MM.1S (cell line): ENCODE measurements around the gene MYBPC3.

Experiments
- DNase-seq: peaks from one replicate; pipeline ENCODE4 v3.0.0-alpha.2; 2015
- H2AFZ ChIP-seq: fragments of 300-600 bp; sonication (generic); 2 replicates; pipeline ENCODE4 v1.6.0; 2016; ENCODE audit warnings: antibody characterized with exemption, low read length
- H3F3A ChIP-seq: fragments of 300-600 bp; sonication (generic); 2 replicates; pipeline ENCODE4 v1.6.1; 2016; ENCODE audit warnings: mild to moderate bottlenecking, antibody characterized with exemption, low read length, moderate library complexity, mixed read lengths; ENCODE audit not compliant: insufficient read depth
- H3K27ac ChIP-seq: fragments of 300-600 bp; sonication (generic); 2 replicates; pipeline ENCODE4 v1.5.1; 2016; ENCODE audit warnings: mild to moderate bottlenecking, low read length
- H3K27me3 ChIP-seq: fragments of 300-600 bp; sonication (generic); replicated peaks from 2 replicates; pipeline ENCODE4 v1.6.0; 2016; ENCODE audit warnings: low read length; ENCODE audit not compliant: insufficient read depth
- H3K36me3 ChIP-seq: fragments of 300-600 bp; sonication (generic); replicated peaks from 2 replicates; pipeline ENCODE4 v1.6.1; 2016; ENCODE audit warnings: mild to moderate bottlenecking, low read length, mixed read lengths; ENCODE audit not compliant: insufficient read depth
- H3K4me1 ChIP-seq: fragments of 300-600 bp; sonication (generic); 2 replicates; pipeline ENCODE4 v1.6.1; 2016; ENCODE audit warnings: low read length, mixed read lengths
- H3K4me2 ChIP-seq: fragments of 300-600 bp; sonication (generic); 2 replicates; pipeline ENCODE4 v1.6.0; 2016; ENCODE audit warnings: low read depth, low read length
- H3K4me3 ChIP-seq: fragments of 300-600 bp; sonication (generic); 2 replicates; pipeline ENCODE4 v1.5.1; 2016; ENCODE audit warnings: low read length, mixed read lengths
- H3K79me2 ChIP-seq: fragments of 300-600 bp; sonication (generic); 2 replicates; pipeline ENCODE4 v1.6.1; 2016; ENCODE audit warnings: mixed run types, low read length, mixed read lengths
- H3K9ac ChIP-seq: fragments of 300-600 bp; sonication (generic); 2 replicates; pipeline ENCODE4 v1.6.1; 2016; ENCODE audit warnings: low read length, mixed read lengths
- H3K9me2 ChIP-seq: fragments of 300-600 bp; sonication (generic); replicated peaks from 2 replicates; pipeline ENCODE4 v1.6.1; 2016; ENCODE audit warnings: mild to moderate bottlenecking, low read length, mixed read lengths; ENCODE audit not compliant: insufficient read depth
- H3K9me3 ChIP-seq: fragments of 300-600 bp; sonication (generic); replicated peaks from 2 replicates; pipeline ENCODE4 v1.6.1; 2016; ENCODE audit warnings: mild to moderate bottlenecking, low read length, mixed read lengths; ENCODE audit not compliant: insufficient read depth
- H4K20me1 ChIP-seq: fragments of 300-600 bp; sonication (generic); 2 replicates; pipeline ENCODE4 v1.6.1; 2016; ENCODE audit warnings: mild to moderate bottlenecking, low read length, moderate library complexity, mixed read lengths; ENCODE audit not compliant: insufficient read depth
- EZH2 ChIP-seq: fragments of 300-600 bp; sonication (generic); optimal IDR thresholded peaks from 2 replicates; pipeline ENCODE3; 2017; ENCODE audit warnings: low read depth, mild to moderate bottlenecking, antibody characterized with exemption, low read length, mixed read lengths
- EZH2phosphoT487 ChIP-seq: fragments of 300-600 bp; sonication (generic); IDR thresholded peaks from 2 replicates; pipeline ENCODE4 v1.6.1; 2018; ENCODE audit warnings: antibody characterized with exemption, low read length
- TF ChIP-seq, protein P1 (sequence below): fragments of 300-600 bp; sonication (generic); IDR thresholded peaks from 2 replicates; pipeline ENCODE4 v1.5.1; 2016; ENCODE audit warnings: antibody characterized with exemption, low read length, mixed read lengths

MYBPC3 gene

DNA sequence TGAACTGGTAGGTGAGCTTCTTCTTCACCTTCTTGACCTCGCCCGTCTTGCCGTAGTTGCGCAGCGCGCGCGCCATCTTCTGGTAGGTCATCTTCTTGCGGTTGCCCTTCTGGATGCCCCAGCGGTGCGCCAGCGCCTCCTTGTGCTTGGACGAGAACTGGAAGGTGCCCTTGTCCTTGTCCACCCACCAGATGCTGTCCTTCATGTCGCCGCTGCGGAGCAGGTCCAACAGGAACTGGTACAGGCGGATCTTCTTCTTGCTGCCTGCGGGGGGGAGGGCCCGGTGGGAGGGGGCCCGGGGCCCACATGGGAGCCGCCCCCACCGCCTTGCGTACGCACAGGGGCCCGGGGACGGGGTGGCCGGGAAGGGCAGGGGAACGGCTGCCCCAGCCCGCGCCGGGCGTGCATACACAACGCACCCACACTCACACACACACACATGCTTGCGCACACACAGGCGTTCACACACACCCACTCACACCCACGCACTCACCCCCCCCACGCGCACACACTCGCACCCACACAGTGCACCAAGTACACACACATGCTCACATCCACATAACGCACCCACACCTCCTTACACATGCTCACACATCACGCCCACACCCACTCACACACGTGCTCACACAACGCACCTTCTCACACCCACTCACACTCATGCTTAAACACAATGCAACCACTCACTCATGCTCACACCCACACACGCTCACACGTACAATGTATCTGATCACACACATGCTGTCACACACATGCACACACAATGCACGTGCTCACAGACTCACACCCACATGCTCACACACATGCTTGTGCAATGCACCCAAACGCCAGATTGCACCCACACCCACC, 3.0 kb upstream of the MYBPC3 start:
- Histone ChIP-seq H3K4me3 (no peak overlapping the region), H2AFZ (no peak overlapping the region), H4K20me1 (no peaks in the 10 kb centered on the region), H3K36me3 (no peaks in the 10 kb centered on the region), H3K4me2 (no peak overlapping the region), H3K27ac (no peak overlapping the region), H3K27me3 (no peaks in the 10 kb centered on the region), H3K9ac (no peak overlapping the region), H3K9me3 (no peaks in the 10 kb centered on the region), H3K9me2 (no peaks in the 10 kb centered on the region), H3K4me1 (no peaks in the 10 kb centered on the region), H3F3A (no peaks in the 10 kb centered on the region), H3K79me2 (no peaks in the 10 kb centered on the region)
- DNase-seq = no peak
- TF ChIP-seq EZH2 (no peak), EZH2phosphoT487 (no peak)
- TF ChIP-seq, protein P1, sequence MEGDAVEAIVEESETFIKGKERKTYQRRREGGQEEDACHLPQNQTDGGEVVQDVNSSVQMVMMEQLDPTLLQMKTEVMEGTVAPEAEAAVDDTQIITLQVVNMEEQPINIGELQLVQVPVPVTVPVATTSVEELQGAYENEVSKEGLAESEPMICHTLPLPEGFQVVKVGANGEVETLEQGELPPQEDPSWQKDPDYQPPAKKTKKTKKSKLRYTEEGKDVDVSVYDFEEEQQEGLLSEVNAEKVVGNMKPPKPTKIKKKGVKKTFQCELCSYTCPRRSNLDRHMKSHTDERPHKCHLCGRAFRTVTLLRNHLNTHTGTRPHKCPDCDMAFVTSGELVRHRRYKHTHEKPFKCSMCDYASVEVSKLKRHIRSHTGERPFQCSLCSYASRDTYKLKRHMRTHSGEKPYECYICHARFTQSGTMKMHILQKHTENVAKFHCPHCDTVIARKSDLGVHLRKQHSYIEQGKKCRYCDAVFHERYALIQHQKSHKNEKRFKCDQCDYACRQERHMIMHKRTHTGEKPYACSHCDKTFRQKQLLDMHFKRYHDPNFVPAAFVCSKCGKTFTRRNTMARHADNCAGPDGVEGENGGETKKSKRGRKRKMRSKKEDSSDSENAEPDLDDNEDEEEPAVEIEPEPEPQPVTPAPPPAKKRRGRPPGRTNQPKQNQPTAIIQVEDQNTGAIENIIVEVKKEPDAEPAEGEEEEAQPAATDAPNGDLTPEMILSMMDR = peak; percentile 12; the same call in 1 of the 2 replicates

DNA sequence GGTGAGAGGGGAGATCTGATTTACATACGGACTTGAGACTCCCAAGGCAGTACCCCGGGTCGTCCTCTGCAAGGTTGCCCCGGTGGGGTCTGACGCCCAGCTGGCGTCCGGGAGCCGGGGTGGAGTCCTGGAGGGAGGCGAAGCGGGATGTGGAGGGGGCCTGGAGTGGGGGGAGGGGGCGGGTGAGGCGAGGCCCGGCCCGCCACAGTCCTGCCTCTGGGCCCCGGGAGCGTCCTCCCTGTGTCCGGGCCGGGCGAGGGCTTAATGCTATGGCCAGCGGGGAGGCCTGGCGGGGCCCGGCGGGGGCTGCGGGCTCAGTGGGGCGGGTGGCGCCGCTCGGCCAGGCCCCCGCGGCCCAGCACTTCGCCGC, 2.4 kb upstream of the MYBPC3 start:
- H2AFZ ChIP-seq = no peak overlapping the region

DNA sequence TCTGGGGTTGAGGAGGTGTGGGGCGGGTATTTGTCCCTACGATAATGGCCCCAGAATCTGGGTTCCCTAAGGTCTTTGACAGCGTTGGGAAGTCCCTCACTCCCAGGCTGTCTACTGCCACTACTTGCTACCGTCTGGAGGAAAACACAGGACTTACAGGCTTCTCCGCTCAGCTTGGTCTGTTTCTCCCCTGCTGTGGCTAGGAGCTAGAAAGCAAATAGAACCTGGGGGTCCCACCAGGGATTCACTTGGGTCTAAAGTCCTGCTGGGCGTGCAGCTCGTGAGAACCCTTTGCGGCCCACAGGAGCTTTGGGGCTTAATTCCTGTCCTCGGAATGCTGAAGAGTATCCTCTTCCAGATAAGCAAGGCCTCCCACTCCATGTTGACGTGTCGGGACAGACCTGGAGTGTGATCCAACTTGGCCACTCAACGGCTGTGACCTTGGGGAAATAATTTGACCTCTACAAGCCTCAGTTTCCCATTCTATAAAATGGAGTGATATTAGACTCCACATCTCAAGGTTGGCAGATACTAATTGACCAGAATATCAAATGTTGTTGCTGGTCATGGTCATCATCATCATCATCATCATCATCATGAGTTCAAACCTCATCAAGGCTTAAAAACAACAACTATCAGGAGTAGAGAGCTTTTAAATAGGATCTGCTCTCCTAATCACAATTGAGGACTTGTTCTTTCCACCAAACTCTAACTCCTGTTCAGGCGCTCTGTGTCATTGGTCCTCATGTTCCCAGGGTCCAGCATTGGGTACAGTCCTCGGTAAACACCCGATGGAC, 1.7 kb upstream of the MYBPC3 start:
- H3K4me1 ChIP-seq = no peaks in the 10 kb centered on the region
- no peaks in the 10 kb centered on the region for H3K9me2 ChIP-seq
- H3K4me3 ChIP-seq = no peak overlapping the region
- TF ChIP-seq, protein P1 = no peak
- no peak for TF ChIP-seq EZH2phosphoT487
- TF ChIP-seq EZH2 = no peak
- H3K27ac ChIP-seq = no peak overlapping the region
- DNase-seq = no peak
- no peaks in the 10 kb centered on the region for H3F3A ChIP-seq
- no peak overlapping the region for H3K9ac ChIP-seq
- H4K20me1 ChIP-seq = no peaks in the 10 kb centered on the region
- H3K79me2 ChIP-seq = no peaks in the 10 kb centered on the region
- no peaks in the 10 kb centered on the region for H3K9me3 ChIP-seq
- no peak overlapping the region for H2AFZ ChIP-seq
- H3K27me3 ChIP-seq = no peaks in the 10 kb centered on the region
- no peak overlapping the region for H3K4me2 ChIP-seq
- no peaks in the 10 kb centered on the region for H3K36me3 ChIP-seq

More for the DNA sequence above, 2.4 kb upstream of the MYBPC3 start:
- no peak overlapping the region for H3K4me3 ChIP-seq
- H4K20me1 ChIP-seq = no peaks in the 10 kb centered on the region
- H3K9me2 ChIP-seq = no peaks in the 10 kb centered on the region
- H3K36me3 ChIP-seq = no peaks in the 10 kb centered on the region
- H3K27me3 ChIP-seq = no peaks in the 10 kb centered on the region
- H3K27ac ChIP-seq = no peak overlapping the region
- H3K4me2 ChIP-seq = no peak overlapping the region
- TF ChIP-seq EZH2phosphoT487 (no peak), EZH2 (no peak)
- TF ChIP-seq, protein P1 = no peak
- H3K9ac ChIP-seq = no peak overlapping the region
- H3F3A ChIP-seq = no peaks in the 10 kb centered on the region
- H3K9me3 ChIP-seq = no peaks in the 10 kb centered on the region
- no peaks in the 10 kb centered on the region for H3K79me2 ChIP-seq
- H3K4me1 ChIP-seq = no peaks in the 10 kb centered on the region
- no peak for DNase-seq
